ENCODE data around the gene AURKAIP1.

GRCh38 chr1:1393014-1393413 is 18.0 kb upstream of the AURKAIP1 start:
- TF ChIP-seq POLR2A (IDR thresholded peaks at IDR 0.05; ENCODE audit: low read length) (no peak), CTCF (IDR thresholded peaks at IDR 0.05) (no peak), JUNB (IDR thresholded peaks at IDR 0.05) (no peak)
